Retinal pigment epithelial cell (primary cell): Measurements from ENCODE around the gene SCNN1B.
"Not testable (repeated sequence)": the region's sequence is repeated elsewhere in the genome, so short reads cannot be mapped to it uniquely, and the experiment has no call there.

Experiments used
- DNase-seq: peaks from one replicate; pipeline ENCODE4 v3.0.0-alpha.2; 2010; ENCODE audit warnings: low read depth
- H3K4me3 ChIP-seq: 2 replicates; pipeline ENCODE4 v1.5.1; 2011; ENCODE audit warnings: mild to moderate bottlenecking, low read length, control low read depth, moderate library complexity
- CTCF ChIP-seq: conservative IDR thresholded peaks from 2 replicates; pipeline ENCODE4 v1.5.1; 2011; ENCODE audit warnings: low read depth, low read length, control low read depth, inconsistent platforms

SCNN1B gene

DNA sequence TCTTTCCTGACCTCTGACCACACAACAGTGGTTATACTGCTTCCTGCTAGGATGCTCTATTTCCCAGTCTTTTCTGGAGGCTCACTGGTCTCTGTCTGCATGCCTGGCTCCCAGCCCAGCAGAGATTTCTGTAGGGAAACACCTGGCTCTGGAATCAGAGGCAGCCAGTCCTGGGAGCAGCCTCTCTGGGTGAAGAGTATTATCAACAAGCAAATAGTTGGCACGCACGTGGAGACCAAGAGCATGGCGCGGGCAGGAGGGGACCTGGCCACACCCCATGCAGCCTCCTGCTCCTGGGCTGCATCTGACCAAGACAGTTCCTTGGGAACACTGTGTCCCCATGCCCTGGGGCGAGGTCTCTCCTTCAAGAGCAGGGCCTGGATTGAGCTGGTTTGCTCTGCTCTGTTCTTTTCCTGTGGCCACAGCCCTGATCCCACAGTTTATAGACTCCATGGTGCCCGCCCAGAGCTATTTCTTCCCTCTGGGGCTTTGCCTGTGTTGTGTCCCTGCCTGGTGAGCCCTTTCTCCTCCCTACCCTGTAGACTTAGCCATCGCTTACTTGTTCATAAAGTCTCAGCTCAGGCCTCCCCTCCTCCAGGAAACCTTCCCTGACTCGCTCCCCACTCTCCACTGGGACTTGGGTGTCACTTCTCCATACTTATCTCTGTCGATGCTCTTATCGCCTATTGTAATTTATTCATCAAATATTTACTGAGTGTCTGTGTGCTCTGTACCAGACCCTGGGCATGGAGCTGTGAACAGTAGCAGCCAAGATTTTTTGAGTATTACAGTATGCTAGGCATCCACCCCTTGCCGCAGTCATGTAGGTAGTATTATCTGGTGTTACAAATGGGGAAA lies 60.6 kb downstream of the SCNN1B start:
- no peak for TF ChIP-seq CTCF
- no peak overlapping the region for H3K4me3 ChIP-seq

GRCh38 chr16:23365602-23366240 lies 63.6 kb downstream of the SCNN1B start:
- TF ChIP-seq CTCF, result no peak
- no peak overlapping the region for H3K4me3 ChIP-seq
- DNase-seq, result no peak

More for the DNA sequence above, 60.6 kb downstream of the SCNN1B start:
- no peak for DNase-seq

GRCh38 chr16:23366341-23366740 lies 64.2 kb downstream of the SCNN1B start:
- not testable (repeated sequence) for H3K4me3 ChIP-seq, DNase-seq

GRCh38 chr16:23367564-23367963 lies 65.5 kb downstream of the SCNN1B start:
- no peak overlapping the region for H3K4me3 ChIP-seq
- TF ChIP-seq CTCF, result no peak

DNA sequence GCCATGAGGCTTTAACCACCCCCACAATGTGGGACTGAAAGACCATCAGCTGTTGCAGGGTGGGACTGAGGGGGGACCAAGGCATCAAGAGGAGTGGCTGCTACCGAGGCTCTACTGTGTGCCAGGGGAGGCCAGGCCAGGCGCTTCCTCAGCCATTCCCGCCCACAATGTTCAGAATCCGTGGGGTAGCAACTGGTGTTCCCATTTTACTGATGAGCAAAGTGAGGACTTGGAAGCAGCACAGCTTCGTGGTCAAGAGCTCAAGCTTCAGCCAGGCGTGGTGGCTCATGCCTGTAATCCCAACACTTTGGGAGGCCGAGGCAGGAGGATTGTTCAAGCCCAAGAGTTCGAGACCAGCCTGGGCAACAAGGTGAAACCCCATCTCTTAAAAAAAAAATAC lies 65.9 kb downstream of the SCNN1B start:
- TF ChIP-seq CTCF, result no peak
- no peak for DNase-seq

More at GRCh38 chr16:23367564-23367963, 65.5 kb downstream of the SCNN1B start:
- no peak for DNase-seq

GRCh38 chr16:23368469-23368868 lies 66.4 kb downstream of the SCNN1B start:
- no peak for TF ChIP-seq CTCF
- no peak overlapping the region for H3K4me3 ChIP-seq
- DNase-seq, result peak; percentile 20

More for the DNA sequence above, 65.9 kb downstream of the SCNN1B start:
- H3K4me3 ChIP-seq, result no peak overlapping the region

DNA sequence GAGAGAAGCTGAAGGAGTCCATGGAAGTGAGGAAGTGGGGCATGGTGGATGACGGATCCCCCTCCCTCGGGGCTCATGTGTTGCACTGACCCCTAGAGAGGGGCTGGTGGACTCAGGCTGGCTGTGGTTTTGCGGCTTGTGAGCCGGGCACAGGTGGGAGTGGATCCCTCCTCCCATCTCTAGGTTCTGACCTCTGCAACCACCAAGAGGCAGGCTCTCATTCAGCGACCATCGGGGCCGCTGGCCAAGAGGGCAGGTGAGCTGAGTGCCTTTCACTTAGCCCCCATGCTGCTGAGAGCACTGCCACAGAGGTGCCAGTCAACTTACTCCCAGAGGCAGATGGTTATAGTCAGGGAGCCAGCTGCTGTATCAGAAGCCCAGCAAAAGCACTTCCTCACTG lies 67.3 kb downstream of the SCNN1B start:
- no peak for TF ChIP-seq CTCF
- no peak for DNase-seq
- H3K4me3 ChIP-seq, result no peak overlapping the region
